Endometrial microvascular endothelial cells (primary cell): ENCODE measurements around the gene BET1. TPM values are rescaled to one million over a fixed set of nuclear protein-coding genes. Genes with fewer than 3 reads are reported as not detected.

Source experiments
- in situ Hi-C: cut with HindIII; loops from 2 replicates; pipeline ENCODE4 v1.10.0; 2017; ENCODE audit warnings: low sequenced_read_pairs, low pct_unique_long_range_greater_than_20kb; ENCODE audit errors: inconsistent ontology term
- total RNA-seq: library from RNA; depleted of rRNA; stranded (reverse); fragments of >200 nt; gene quantifications from one replicate; pipeline ENCODE4 v1.2.3, GENCODE V29; 2015; ENCODE audit errors: inconsistent ontology term

Gene BET1
- total RNA-seq, 1 donor from 2014 or later: 27.2 TPM

DNA sequence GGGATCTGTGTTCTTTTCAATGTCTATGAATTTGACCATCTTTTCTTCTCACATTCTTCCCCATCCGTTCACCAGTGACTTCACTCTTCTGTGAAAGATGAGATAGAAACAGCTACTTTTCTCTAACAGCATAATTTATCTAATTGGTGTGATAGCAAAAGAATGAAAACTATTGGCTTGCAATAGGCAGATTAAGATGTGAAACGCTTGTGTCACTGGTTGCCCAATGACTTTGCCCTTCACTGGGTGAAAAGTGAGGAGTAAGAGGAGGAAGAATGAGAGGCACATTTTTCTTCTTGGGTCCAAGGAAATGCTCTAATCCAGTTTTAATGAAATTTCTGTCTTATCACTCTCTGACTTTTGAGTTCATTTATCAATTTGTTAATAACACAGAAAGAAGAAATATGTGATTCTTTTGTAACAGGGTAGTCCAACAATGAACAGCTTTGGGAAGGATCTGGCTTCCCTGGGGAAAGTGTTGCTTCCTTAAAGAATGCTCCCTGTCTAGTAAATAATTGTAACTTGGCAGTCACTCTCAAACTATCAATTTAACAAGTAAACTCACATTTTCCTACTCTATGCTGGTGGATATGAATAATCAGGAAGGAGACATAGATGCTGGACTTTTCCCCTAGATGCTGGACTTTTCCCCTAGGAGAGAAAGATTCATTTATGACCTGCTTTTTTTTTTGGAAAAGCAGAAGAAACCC is 35.1 kb downstream of the BET1 start:
- in situ Hi-C loops: no loop called here

DNA sequence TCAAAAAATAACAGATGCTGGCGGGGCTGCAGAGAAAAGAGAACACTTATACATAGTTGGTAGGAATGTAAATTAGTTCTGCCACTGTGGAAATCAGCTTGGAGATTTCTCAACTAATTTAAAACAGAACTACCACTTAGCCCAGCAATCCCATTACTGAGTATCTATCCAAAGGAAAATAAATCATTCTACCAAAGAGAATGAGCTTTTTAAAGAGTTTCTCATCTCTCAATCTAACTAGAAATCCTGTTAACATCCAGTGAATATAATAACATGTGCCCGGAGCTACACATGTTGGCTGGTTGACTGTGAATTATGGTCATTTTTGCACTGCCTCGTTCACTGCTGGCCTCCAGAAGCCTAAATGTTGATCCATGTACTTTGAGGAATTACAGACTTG is 39.3 kb downstream of the BET1 start:
- in situ Hi-C loops: no loop called here

DNA sequence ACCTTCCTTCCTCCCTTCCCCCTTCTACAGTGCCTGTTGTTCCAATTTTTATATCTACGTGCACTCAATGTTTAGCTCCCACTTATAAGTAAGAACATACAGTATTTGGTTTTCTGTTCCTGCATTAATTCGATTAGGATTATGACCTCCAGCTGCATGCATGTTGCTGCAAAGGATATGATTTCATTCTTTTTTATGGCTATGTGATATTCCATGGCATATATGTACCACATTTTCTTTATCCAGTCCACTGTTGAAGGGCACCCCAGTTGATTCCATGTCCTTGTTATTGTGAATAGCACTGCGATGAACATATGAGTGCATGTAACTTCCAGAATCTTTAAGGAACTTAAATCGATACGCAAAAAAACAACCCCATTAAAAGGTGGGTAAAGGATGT is 39.9 kb downstream of the BET1 start:
- in situ Hi-C loops: no loop called here

DNA sequence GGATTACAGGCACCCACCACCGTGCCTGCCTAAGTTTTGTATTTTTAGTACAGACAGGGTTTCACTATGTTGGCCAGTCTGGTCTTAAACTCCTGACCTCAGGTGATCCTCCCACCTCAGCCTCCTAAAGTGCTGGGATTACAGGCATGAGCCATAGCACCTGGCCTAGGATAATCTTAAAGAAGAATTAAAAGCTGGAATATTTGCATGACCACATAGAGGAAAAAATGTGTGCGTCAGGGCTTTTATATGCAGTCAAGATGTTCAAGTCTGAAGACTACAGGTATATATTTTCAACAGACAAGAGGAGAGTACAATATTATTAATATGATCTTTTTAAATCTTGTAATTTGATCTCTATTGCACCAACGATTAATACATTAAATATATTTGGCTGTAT is 43.2 kb downstream of the BET1 start:
- in situ Hi-C loops: no loop called here

DNA sequence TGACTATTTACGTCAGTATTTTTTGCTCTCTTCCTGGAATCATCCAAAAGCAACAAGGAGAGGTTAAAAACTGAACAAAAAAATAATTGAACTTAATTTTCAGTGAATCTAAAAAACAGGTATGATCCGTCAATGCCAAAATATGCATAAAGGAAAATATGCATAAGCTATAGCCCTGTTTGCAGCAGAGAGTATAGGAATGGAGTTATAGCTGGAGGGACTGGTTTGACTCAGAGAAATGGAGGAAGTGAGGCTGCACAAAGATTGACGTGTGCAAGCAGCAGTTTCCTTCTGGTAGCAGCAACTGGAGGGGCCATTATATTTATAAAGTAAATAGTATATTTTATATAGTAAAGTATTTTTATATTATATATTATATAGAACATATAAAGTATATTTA is 45.5 kb downstream of the BET1 start:
- in situ Hi-C loops: no loop called here

DNA sequence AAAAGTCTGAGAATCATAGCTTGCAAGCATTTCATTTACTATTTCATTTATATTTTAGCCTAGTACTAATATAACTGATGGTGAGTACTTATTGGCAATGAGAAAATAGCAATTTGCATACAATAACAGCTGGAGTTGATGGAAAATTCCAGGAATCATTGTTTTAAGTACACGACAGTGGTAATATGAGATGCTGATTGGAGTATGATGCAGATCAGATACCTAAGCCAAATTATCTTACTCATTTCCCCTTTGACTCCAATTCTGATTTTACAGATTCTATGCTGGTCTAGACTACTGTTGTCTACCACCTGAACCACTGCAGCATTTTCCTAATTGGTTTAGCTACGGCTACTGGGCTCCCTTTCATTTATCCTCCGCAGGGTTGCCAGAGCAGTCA is 45.9 kb downstream of the BET1 start:
- in situ Hi-C loops: no loop called here

DNA sequence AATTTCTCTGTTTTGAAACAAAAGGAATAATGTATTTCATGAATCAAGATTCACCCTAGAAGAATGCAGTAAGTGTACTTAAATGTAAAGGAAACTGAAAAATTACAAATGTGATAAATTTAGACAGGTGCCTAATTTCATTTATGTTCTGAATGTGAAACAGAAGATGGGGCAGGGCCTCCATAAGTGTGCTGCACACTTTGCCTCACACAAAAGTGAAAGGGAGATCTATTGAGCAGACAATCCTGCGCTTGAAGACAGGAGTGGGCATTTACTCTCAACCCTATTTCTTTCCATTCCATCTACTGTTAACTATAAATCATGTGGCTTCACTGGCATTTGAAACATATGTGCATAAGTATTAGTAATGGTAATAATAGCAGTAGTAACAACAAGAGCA is 46.4 kb downstream of the BET1 start:
- in situ Hi-C loops: no loop called here

DNA sequence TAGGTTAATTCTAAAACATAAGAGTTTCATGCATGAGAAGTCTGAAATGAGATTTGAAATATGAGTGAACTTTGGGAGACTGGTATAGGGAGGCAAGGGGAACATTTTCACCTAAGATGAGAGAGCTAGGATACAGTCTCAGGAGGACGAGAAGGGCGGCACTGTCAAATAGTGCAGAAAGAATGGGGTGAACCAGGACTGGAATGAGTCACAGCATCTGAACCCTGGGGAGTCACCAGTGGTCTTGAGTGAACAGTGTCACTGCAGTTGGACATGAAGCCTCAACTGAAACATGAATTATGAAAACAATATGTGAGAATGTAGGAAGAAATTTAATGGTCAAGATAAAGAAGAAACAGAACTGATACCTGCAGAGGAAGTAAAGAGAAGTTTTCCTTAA is 48.9 kb downstream of the BET1 start:
- in situ Hi-C loops: no loop called here

DNA sequence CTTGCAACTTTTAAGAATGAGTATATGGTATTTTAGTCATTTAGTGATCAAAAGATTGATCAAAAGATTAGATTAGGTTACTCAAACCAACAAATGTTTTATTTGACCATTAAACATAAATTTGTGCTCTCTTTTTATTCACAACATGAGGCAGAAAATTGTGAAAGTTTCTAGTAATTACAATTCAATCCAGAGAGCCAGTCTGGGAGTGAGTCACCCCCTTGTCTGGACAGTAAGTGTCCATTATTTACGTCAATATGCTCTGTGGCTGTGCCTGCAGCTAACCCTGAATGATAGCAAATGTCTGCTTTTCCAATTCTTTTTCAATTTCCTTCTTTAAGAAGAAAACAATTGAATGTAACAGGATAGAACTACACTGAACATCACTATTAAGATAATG is 54.7 kb downstream of the BET1 start:
- in situ Hi-C loops: no loop called here

DNA sequence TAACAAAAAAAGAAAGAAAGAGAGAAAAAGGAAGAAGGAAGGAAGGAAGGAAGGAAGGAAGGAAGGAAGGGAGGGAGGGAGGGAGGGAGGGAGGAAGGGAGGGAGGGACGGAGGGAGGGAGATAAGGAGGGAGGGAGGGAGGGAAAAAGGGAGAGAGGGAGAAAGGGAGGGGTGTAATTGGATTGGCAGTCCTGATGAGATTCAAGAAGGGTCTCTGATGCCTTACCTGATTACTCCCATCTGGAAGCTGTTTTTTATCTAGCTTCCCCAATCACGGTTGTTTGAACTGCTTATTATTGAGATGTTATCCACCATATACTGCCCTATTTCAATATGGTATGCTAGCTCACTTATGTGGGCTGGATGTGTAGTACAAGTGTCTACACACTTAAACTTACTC is 55.3 kb downstream of the BET1 start:
- in situ Hi-C loops: no loop called here

DNA sequence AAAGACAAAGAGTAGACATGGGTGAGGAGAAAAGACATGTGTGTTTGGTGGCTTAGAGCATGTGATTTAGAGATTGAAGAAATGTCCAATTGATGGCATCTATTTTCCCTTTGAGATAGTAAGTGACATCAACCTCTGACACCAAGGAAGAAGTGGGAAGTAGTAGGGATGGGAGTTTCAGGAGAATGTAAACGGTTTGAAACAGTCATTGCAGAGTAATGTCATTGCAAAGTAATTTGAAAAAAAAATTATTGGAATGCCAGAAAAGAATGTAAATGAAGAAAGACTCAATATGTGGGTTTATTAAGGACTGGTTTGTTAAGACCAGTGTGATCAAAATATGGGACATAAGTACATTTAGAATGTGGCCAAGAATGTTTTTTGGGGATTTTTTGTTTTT is 56.0 kb downstream of the BET1 start:
- in situ Hi-C loops: no loop called here

DNA sequence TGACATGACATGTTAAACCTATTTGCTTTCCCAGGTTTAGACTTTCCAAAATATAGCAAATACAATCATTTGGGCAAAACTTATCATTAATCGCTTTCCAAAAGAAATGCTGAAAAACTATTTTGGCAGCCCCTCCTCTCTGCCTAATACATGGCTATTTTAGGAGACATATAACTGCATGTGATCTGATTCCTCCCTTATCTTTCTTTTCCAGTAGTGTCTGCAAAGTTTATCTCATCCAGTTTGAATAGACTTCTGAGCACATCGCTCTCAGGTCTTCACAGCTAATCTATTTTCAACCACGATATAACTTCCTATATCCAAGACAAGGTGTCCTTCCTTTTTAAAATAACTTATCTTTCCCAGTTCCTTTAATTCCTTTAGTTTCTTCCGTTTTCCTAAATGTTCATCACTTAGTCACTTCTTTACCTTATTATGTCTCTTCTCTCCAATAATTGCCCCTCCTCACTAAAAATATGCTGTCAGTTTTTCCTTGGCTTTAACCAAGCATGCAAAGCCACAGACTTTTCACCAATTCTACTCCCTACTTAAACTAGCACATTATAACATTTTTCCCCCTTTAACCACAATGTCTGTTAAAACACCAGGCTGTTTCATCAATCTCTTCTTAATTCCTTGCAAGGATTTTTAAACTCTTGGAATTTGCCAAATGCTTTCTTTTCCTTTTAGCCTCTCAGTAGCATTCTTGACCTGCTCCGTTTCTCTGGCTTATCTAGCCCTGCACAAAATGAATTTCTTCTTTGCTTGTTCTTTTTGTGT is 58.2 kb downstream of the BET1 start:
- in situ Hi-C loops: no loop called here

DNA sequence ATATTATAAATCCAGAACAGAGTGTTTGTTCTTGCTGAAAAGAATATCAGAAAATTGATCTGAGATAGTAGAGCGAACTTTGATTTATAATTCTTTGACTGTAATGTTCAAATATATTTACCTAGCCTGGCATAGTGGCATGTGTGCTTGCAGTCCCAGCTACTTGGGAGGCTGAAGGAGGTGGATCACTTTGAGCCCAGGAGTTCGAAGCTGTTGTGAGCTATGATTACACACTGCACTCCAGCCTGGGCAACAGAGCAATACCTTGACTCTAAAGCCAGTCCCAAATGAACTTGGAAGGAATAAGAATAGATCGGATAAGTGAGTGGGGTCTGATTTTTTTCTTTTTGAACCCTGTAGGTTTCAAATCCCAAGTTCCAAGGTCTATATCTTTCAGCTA is 59.1 kb downstream of the BET1 start:
- in situ Hi-C loops: no loop called here

DNA sequence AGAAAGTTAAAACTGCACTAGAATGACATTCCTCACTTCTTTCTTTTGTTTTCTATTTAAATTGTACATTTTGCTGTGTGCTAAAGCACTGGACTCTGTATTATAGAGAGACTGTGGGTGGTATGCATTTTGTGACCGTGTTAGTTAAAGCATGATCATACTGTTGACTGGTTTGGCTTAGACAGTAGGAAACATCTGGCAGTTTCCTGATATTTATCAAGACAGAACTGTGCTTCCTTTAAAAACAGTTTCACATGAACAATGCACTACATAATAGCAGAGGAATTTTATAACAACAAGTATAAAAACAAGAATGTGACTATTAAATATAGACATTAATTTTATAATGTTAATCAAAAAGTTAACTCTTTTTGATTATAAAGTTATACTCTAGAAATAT is 59.5 kb downstream of the BET1 start:
- in situ Hi-C loops: no loop called here

DNA sequence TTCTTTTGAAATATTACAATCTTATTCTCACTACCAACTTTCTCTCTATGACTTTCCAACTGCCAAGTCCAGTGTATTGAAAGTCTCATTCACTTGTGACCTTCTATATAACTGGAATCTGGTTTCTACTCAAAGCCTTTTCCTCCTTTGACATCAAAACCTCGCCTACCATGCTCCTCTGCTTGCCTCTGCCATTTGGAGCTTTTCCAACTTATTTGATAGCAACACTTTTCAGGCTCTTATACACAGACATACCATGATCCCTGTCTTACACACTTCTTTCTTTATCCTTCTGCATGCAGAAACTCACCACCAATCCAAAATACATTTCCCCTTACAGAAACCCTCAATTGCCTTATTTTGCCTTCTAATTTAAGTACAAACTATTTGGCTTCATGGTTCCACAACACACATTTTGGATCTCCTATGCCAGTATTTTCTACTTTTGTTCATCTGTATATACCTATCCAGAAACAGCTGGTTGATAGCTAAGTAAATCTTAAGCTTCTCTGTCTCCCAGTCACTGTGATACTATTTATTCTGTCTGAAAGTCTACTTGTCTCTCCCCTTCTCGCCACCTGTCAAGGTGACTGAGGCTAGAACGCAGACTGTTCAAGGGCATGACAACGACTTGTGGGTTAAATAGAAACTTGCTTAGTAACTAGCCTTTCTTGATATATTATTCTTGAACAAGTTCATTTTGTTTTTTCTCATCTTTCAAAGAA is 60.2 kb downstream of the BET1 start:
- in situ Hi-C loops: no loop called here

Other genes with a start within 250 kb of the BET1 start
- 5.3 TPM for gene TFPI2, start 113.6 kb downstream of the BET1 start, total RNA-seq
- not detected for gene GNGT1, start 97.8 kb downstream of the BET1 start, total RNA-seq
- gene GNG11, start 82.6 kb downstream of the BET1 start, total RNA-seq: 69.6 TPM